ENCODE measurements around the gene IAPP. TPM values are rescaled to one million over a fixed set of nuclear protein-coding genes. Genes with fewer than 3 reads are reported as not detected.
"Not testable (repeated sequence)": the region's sequence is repeated elsewhere in the genome, so short reads cannot be mapped to it uniquely, and the experiment has no call there.

Gene IAPP
- total RNA-seq, 1 donor from 2014 or later = not detected

DNA sequence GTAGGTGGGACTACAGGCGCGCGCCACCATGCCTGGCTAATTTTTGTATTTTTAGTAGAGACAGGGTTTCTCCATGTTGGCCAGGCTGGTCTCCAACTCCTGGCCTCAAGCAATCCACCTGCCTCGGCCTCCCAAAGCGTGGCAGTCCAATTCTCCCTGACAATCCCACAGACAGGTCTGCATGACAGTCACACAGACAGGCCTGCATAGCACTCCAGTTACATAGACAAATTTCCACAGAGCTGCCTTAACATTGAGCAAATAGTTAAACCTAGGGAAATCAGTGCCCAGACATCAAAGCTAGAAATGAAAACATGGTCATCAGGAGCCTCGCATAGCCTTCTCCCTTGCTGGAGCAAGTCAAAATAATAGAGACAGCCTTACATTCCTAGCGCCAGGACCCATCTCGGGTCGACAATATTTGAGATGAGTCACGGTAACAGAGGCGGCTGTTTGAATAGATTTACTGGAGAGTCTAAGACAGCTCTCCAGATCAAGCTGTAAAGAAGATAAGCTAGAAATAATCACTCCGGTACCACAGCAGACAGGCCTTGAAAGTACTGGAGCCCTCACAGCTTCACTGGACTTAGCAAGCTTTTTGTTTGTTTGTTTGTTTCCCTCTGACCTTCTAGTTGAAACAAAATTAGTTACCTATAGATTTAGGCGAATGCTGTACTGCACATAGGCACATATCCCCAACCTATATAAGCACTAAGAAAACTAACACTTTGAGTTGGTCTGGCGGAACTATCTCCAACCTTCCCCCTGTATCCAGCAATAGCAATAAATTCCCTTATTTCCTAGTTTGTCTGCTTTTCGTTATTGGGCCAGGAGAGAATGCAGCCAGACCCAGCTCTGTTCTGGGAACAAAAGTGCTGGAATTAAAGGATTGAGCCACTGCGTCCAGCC, 40.9 kb downstream of the IAPP start:
- ATAC-seq = no peak
- no peaks in the 10 kb centered on the region for H3K36me3 ChIP-seq
- H3K27ac ChIP-seq = no peak overlapping the region
- H3K4me3 ChIP-seq = no peak overlapping the region
- no peaks in the 10 kb centered on the region for H3K27me3 ChIP-seq (ENCODE audit: low read depth)
- intact Hi-C loops (cut with DNase I) = no loop called here
- TF ChIP-seq, protein P1, sequence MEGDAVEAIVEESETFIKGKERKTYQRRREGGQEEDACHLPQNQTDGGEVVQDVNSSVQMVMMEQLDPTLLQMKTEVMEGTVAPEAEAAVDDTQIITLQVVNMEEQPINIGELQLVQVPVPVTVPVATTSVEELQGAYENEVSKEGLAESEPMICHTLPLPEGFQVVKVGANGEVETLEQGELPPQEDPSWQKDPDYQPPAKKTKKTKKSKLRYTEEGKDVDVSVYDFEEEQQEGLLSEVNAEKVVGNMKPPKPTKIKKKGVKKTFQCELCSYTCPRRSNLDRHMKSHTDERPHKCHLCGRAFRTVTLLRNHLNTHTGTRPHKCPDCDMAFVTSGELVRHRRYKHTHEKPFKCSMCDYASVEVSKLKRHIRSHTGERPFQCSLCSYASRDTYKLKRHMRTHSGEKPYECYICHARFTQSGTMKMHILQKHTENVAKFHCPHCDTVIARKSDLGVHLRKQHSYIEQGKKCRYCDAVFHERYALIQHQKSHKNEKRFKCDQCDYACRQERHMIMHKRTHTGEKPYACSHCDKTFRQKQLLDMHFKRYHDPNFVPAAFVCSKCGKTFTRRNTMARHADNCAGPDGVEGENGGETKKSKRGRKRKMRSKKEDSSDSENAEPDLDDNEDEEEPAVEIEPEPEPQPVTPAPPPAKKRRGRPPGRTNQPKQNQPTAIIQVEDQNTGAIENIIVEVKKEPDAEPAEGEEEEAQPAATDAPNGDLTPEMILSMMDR (IDR thresholded peaks at IDR 0.05) = no peak
- DNase-seq = no peak
- no peaks in the 10 kb centered on the region for H3K4me1 ChIP-seq
- H3K9me3 ChIP-seq = no peaks in the 10 kb centered on the region

DNA sequence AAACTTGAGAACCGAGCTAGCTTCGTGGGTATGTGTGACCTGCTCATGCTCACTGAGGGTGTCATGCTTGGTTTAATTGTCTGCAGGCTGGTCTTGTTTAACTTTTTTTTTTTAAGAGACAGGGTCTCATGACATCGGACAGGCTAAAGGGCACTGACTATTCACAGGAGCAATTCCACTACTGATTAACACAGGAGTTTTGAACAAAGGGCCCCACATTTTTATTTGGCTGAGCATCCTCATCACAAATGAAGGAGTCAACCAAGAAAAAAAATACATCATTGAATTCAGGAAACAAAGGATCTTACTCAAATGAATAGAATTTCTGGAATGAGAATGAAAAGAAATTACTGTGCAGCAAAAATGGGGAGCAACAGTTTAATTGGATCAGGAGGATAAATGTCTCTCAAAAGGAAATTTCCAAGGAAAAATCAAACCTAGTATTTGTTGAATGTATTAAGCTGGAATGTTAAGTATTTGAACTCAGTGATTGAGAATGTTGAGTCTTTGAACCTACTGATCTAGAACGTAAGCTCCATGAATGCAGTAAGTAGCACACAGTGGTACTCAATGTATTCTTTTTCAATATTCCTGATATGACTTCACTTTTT, 43.9 kb downstream of the IAPP start:
- no peaks in the 10 kb centered on the region for H3K27me3 ChIP-seq (ENCODE audit: low read depth)
- no peaks in the 10 kb centered on the region for H3K4me1 ChIP-seq
- ATAC-seq (no peak), DNase-seq (no peak)
- H3K27ac ChIP-seq = no peak overlapping the region
- no peaks in the 10 kb centered on the region for H3K9me3 ChIP-seq
- H3K36me3 ChIP-seq = no peaks in the 10 kb centered on the region
- TF ChIP-seq, protein P1 (IDR thresholded peaks at IDR 0.05) = no peak
- intact Hi-C loops (cut with DNase I) = no loop called here
- H3K4me3 ChIP-seq = no peak overlapping the region

DNA sequence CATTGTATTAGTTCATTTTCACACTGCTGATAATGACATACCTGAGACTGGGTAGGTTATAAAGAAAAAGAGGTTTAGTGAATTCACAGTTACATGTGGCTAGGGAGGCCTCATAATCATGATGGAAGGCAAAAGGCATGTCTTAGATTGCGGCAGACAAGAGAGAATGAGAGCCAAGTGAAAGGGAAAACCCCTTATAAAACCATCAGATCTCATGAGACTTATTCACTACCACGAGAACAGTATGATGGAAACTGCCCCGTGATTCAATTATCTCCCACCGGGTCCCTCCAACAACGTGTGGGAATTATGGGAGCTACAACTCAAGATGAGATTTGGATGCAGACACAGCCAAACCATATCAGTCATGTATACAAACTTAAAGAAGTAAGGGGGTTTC, 45.7 kb downstream of the IAPP start:
- H3K4me1 ChIP-seq; H3K27ac ChIP-seq; ATAC-seq; DNase-seq; H3K4me3 ChIP-seq; H3K36me3 ChIP-seq; H3K27me3 ChIP-seq (ENCODE audit: low read depth); intact Hi-C loops (cut with DNase I); H3K9me3 ChIP-seq: not testable (repeated sequence)

DNA sequence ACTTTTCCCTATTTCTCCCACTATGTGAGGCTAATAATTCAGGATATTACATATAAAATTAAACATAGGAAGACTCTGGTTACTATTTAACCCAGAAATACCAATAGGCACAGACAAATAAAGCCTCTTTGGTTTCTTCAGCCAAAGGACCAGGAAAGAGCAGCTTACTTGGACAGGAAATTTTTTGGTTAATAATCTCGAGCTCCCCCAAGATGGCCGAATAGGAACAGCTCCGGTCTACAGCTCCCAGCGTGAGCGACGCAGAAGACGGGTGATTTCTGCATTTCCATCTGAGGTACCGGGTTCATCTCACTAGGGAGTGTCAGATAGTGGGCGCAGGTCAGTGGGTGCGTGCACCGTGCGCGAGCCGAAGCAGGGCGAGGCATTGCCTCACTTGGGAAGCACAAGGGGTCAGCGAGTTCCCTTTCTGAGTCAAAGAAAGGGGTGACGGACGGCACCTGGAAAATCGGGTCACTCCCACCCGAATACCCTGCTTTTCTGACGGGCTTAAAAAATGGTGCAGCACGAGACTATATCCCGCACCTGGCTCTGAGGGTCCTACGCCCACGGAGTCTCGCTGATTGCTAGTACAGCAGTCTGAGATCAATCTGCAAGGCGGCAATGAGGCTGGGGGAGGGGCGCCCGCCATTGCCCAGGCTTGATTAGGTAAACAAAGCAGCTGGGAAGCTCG, 46.5 kb downstream of the IAPP start:
- H3K27ac ChIP-seq; H3K4me3 ChIP-seq; H3K4me1 ChIP-seq; intact Hi-C loops (cut with DNase I); ATAC-seq; DNase-seq; H3K27me3 ChIP-seq (ENCODE audit: low read depth); H3K9me3 ChIP-seq; H3K36me3 ChIP-seq: not testable (repeated sequence)

GRCh38 chr12:21428241-21428640, 55.5 kb downstream of the IAPP start:
- Histone ChIP-seq H3K4me3 (no peak overlapping the region), H3K9me3 (no peaks in the 10 kb centered on the region), H3K27me3 (ENCODE audit: low read depth) (no peaks in the 10 kb centered on the region), H3K4me1 (no peaks in the 10 kb centered on the region), H3K36me3 (no peaks in the 10 kb centered on the region), H3K27ac (no peak overlapping the region)
- TF ChIP-seq, protein P1 (IDR thresholded peaks at IDR 0.05) = no peak
- intact Hi-C loops (cut with DNase I) = no loop called here
- no peak for ATAC-seq
- no peak for DNase-seq

Other genes with a start within 250 kb of the IAPP start
- gene SLCO1B1, start 241.7 kb upstream of the IAPP start, total RNA-seq = not detected
- gene SLCO1A2, start 38.0 kb upstream of the IAPP start, total RNA-seq = 3.5 TPM
- gene PYROXD1, start 64.8 kb downstream of the IAPP start, total RNA-seq = 24.6 TPM
- gene RECQL, start 128.7 kb downstream of the IAPP start, total RNA-seq = 30.0 TPM
- gene GOLT1B, start 128.9 kb downstream of the IAPP start, total RNA-seq = 26.5 TPM
- 0.59 TPM for gene SPX, start 153.4 kb downstream of the IAPP start, total RNA-seq
- gene GYS2, start 231.9 kb downstream of the IAPP start, total RNA-seq = not detected

All from lower lobe of right lung (tissue), 2 donors.